GM18909 (cell line): ENCODE measurements around the gene ERICH6B.

ENCODE experiments used
- ATAC-seq: cut with Tn5 transposase; IDR thresholded peaks from one replicate; pipeline ENCODE4 v1.9.1; 2021; ENCODE audit warnings: mild to moderate bottlenecking; ENCODE audit not compliant: unreplicated experiment, poor library complexity

ERICH6B gene

DNA sequence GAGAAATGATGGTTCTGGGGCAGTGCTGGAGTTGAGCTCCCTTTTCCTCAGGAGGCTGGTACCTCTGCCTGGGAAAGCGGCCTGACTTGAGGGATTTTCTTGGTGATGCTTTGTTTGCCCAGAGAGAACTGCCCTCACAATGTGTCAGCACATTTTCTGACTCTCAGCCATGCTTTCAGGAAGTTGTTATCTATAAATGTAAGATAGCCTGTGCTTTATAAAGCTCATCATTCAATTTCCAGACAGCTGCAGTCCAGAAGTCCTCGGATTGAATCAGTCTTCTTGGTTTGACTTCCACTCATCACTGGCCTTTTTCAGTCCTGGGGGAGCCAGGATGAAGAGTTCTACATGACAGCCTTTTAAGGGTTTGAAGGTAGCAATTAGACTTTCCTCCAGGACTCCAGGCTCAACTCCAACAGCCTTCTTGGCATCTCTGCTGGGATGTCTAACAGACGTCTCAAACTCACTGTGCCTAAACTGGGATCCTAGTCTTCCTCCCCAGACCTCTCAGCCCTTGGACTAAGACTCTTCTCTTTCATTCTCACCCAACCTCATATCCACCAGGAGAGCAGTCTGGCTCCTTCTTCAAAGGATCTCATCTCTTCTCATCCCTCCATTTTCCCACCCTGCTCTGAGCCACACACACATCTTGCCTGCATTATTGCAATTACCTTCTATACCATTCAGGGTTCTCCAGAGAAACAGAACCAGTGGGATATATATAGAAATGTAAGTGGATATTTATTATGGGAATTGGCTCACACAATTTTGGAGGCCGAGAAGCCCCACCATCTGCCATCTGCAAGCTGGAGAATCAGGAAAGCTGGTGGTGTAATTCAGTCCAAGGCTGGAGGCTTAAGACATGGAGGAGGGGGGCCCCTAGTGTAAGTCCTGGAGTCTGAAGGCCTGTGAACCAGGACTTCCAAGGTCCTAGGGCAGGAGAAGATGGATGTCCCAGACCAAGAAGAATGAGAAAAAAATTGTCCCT, 13.1 kb downstream of the ERICH6B start:
- ATAC-seq: no peak

DNA sequence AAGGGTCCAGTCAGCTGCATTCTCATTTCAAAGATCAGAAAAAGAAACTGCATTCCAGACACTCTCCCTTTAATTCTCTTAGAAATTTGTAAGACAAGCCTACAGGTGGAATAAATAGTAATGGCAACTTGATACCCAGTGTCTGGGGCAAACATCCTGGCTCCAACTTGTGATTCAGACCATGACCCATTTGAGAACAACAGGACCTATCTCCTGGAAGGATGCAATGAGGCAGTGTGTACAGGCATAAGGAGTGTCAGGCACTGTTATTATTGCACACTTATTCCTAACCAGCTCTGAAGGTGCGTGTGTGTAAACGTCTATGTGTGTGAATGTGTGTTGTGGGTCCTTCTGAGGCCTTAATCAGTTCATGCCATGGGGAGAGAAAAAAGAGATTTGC, 13.9 kb downstream of the ERICH6B start:
- no peak for ATAC-seq

GRCh38 chr13:45598597-45598996, 16.9 kb downstream of the ERICH6B start:
- ATAC-seq: no peak

DNA sequence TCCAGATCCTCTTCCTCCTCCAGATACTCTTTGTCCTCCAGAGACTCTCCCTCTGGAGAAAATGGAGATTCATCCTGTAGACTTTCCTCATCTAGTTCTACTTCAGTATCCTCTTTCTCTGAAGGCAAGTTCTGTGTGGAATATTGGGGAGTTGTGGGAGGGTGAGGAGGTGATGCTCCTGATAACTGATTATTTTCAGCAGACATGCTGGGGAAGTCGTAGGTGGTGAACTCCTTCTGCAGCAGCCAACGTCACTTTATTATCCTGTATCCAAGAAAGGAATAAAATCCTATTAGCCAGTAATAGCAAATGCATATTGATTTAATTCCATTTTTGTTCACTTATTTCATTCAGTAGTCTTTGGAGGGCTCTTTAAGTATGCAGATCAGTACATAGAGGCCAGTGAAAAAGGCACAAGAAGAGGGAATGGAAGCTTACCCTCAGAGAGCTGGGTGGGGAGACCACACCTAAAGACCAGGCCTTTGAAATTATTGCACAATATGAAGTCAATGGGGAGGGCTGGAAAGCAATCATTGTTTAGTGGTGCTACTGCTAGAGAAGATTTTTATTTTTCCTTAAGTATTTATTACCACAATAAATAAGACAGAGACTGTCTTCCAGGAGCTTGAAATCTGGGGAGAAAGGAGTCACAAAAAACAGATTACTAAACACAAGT, 18.6 kb downstream of the ERICH6B start:
- no peak for ATAC-seq

GRCh38 chr13:45595965-45596364, 19.6 kb downstream of the ERICH6B start:
- ATAC-seq: no peak

- no peak for ATAC-seq
These were observed 20.8 kb downstream of the ERICH6B start for GRCh38 chr13:45594764-45595163.

DNA sequence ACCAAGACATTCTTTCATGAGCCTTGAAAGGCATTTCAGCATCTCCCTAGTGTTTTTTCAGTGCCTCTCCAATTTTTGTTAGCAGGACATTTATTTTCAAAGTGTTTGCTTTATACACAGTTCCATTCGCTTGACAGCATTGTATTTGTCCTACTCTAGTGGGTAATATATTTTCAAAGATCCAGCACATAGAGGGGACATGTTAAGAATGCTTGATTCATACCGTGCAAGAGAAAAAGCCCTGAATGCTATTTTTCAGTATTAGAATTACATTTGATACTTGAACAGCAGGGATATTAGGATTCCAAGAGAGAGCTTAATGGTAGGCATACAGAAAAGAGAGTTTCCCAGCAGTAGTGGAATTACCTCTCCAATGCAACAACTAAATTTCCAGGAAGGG, 21.3 kb downstream of the ERICH6B start:
- no peak for ATAC-seq

DNA sequence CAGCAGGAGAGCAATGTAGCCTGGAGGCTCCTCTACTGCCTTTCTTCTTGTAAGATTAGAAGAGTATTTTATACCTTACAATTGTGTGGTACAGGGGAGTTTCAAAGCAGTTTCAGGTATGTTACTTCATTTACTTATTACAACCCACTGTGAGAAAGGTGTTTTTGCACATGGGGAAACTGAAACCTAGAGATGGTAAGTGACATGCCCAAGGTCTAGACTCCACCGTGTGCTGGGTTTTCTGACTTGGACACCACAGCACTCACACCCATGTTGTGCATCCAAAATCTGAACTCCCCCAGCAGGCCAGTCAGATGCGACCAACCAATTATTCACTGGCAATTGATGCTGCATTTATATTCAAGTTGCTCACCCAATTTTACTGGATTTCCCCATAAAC, 22.8 kb downstream of the ERICH6B start:
- ATAC-seq: no peak

GRCh38 chr13:45590066-45590465, 25.5 kb downstream of the ERICH6B start:
- ATAC-seq: no peak

DNA sequence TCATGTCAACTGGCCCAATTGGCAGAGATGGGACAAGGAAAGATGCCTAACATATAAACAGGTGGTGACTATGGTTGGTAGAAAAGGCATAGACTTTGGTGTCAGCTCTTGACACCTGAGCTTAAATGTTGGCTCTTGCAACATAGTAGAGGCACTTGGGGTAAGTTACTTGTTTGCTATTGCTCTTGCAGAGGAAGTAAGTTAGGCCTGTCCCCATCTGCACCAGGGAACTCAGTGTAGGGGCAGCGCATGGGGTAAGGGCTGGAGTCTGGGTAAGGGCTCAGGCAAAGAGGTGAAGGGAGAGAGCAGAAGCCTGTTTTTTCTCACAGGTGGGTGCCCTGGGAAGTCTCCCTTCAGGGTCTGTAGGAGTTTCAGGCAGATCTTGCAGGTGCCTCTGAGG, 27.6 kb downstream of the ERICH6B start:
- ATAC-seq: no peak

DNA sequence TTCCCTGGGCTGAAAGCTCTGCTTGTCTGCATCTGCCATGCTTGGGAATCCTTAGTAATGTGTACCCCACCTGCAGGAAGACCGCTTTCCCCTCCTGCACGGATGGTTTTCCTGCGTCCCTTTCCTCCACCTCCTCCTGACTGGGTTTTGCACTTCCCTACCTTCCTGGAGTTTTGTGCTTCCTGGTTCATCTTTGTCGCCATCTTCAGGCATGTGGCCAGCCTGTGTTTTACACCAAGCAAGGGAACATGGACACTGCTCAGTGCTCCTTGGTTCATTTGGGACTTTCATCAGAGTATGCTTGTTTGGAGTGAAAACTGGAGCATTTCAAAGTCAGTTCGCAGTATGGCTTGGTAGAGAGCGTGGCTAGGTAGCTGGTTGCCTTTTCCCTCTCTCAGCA, 30.7 kb downstream of the ERICH6B start:
- no peak for ATAC-seq

DNA sequence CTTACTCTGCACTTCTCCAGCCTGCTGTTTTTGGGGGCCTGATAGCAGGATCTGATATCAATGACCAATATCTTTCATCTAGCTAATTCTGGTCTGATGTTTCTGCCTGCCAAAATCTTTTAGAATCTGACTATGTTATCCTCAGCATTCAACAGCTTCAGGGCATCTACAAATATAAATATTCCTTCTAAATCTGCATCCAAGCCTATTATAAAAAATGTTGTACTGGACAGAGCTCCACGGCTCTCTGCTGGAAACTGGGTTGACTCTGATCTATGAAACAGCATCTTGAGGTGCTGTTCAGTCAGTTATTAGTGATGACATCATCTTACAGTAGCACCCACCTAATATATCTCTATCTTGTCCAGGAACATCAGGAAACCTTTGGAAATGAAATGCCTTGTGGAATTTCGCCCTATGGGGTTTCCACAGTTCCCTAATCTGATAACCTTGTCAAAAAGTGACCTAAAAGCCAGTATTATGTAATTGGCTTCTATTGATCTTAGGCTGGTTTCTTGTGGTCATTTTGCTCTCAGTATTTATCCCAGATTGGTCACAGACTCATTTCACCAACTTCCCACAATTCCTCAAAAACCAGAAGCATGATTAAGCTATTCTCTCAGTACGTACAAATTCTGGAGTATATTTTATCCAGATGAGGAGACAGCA, 33.0 kb downstream of the ERICH6B start:
- no peak for ATAC-seq

DNA sequence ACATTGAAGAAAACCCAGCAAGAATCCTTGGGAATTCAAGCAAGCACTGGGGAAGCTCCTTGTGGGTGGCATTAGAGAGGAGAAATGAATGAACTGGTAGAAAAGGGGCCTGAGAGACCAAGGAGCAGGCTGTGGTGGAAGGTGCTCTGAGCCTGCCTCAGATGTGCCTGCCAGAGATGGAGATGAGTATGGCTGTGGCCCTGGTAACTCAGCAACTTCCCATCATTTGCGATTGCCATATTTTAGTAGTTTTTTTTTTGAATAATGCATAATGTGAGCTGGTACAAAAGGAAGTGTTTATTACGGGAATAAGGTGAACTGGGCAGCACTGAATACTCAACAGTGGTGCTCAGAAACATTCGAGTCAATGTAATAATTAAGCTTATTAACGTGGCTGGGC, 39.1 kb downstream of the ERICH6B start:
- no peak for ATAC-seq

- no peak for ATAC-seq
These were observed 39.7 kb downstream of the ERICH6B start for GRCh38 chr13:45575830-45576180.

DNA sequence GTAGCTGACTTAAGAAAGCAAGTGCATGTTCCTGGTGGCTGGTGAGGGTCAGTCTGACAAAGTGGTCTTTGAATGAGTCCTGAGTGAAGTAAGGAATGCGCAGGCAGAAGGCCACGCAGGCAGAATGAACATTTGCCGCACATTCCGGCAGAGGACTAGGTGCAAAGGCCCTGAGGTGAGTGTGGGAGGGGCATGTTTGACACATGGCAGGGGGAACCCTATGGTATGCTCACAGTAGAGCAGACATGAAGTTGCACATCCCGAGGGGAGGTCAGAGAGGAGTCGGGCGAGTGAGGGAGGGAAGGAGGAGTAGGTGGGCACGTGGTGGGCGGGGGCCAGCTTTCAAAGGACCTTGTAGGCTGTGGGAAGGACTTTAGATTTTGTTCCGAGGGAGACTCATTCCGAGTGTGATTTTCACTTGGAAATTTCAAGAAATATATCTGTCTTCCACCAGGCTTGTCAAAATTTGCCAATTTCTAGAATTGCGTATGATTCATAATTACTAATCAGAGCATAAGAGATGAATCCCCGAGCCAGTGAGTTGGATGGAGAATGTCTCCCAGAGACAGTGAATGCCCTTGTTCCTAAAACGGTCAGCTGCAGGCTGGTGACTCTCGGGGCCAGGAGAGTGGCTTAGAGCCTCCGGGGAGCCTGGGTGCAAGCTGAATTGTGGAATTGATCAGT, 40.3 kb downstream of the ERICH6B start:
- ATAC-seq: no peak

DNA sequence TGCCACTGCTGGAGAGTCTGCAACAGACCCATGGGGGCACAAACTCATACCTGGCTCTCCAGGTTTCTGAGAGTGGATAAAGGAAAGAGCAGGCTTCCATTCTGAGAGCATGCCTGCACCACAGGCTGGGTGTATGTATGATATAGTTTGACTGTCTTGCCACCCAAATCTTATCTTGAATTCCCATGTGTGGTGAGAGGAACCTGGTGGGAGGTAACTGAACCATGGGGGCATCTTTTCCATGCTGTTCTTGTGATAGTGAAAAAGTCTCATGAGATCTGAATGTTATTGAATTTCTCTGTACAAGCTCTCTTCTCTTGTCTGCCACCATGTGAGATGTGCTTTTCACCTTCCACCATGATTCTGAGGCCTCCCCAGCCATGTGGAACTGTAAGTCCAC, 50.2 kb downstream of the ERICH6B start:
- ATAC-seq: no peak

GRCh38 chr13:45564133-45564776, 51.3 kb downstream of the ERICH6B start:
- no peak for ATAC-seq

DNA sequence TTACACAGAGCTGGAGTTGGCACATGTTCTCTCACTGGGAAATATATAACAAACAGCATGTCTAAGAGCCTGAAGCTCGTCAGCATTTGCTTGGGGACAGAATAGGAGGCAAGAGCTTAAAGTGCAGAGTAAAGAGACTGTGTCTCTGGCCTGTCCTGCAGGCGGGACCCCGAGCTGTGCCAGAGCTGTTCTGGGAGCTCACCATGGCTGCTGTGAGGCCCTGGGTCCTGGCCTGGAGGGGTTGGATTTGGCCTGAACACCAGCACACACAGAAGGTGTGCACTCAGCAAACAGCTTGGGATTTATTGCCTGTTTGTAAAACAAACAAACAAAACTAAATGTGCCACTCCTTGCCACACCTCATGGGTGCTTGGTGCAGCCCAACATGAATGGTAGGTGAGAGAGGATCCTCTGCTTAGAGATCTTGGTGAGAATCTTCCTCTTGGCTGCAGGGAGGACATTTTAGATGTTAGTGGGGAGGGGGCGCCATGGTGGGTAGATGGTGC, 60.9 kb downstream of the ERICH6B start:
- no peak for ATAC-seq

GRCh38 chr13:45548281-45548680, 67.3 kb downstream of the ERICH6B start:
- ATAC-seq: no peak

DNA sequence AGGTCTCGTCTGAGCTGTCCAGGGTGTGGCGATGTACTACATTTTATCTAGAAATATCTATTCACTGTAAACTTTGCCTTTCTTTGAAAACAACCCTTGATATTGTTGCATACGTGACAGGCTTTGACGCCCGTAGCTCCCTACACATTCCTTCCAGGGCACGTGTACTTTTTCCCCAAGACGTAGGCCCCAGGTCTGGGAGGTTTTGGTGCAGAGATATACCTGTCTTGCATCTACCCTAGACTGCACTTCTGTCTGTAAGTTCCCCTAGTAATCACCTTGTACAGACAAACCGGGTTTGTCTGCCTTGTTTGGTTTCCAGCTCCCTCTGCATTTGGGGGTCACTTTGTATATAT, 69.2 kb downstream of the ERICH6B start:
- ATAC-seq: no peak
